Stimulated activated naive CD8-positive, alpha-beta T cell treated with anti-CD3 and anti-CD28 coated beads, Interleukin-15, amount 100 ng/mL, for 72 hours (primary cell): ENCODE measurements around the gene SLC47A2.
A peak's percentile ranks its signal among the peaks of the same experiment; 100 is the strongest.

ENCODE experiments used
- ATAC-seq: fragments of 150-1000 bp; cut with Tn5 transposase; 2 replicates; pipeline ENCODE4 v1.10.0; 2021; ENCODE audit warnings: mild to moderate bottlenecking, moderate library complexity
- DNase-seq, 2 donors: peaks; one replicate each; pipeline ENCODE4 v3.0.0; 2021 to 2022
- H3K27ac Mint-ChIP-seq, 2 donors: one replicate each; pipeline ENCODE4 v1.8.0; 2022; ENCODE audit warnings: mild to moderate bottlenecking in 2 of 2, mixed read lengths in 2 of 2, moderate library complexity in 2 of 2
- H3K27me3 Mint-ChIP-seq: one replicate; pipeline ENCODE4 v1.8.0; 2022; ENCODE audit warnings: mixed read lengths
- H3K4me1 Mint-ChIP-seq: one replicate; pipeline ENCODE4 v1.8.0; 2022; ENCODE audit warnings: mild to moderate bottlenecking, mixed read lengths
- H3K4me3 Mint-ChIP-seq, 2 donors: one replicate each; pipeline ENCODE4 v1.8.0; 2022; ENCODE audit warnings: mild to moderate bottlenecking in 2 of 2, mixed read lengths in 2 of 2, moderate library complexity in 1 of 2
- H3K9me3 Mint-ChIP-seq, 2 donors: one replicate each; pipeline ENCODE4 v1.8.0; 2022; ENCODE audit warnings: mixed read lengths in 2 of 2

The SLC47A2 gene

GRCh38 chr17:19654342-19654886 lies 62.0 kb downstream of the SLC47A2 start:
- no peak overlapping the region for H3K4me3 Mint-ChIP-seq

GRCh38 chr17:19652595-19652994 lies 63.8 kb downstream of the SLC47A2 start:
- Mint-ChIP-seq H3K27me3 (no peaks in the 10 kb centered on the region), H3K9me3 (no peaks in the 10 kb centered on the region), H3K4me3 (no peak overlapping the region), H3K4me1 (peaks cover 34% of the 10 kb centered on the region), H3K27ac (no peak overlapping the region)
- DNase-seq: no peak
- ATAC-seq: no peak

More at GRCh38 chr17:19654342-19654886, 62.0 kb downstream of the SLC47A2 start:
- H3K4me1 Mint-ChIP-seq: peaks cover 24% of the 10 kb centered on the region
- no peaks in the 10 kb centered on the region for H3K27me3 Mint-ChIP-seq
- DNase-seq (no peak), ATAC-seq (peak; percentile 39)
- no peak overlapping the region for H3K27ac Mint-ChIP-seq
- H3K9me3 Mint-ChIP-seq: no peaks in the 10 kb centered on the region

- Mint-ChIP-seq H3K27ac (no peak overlapping the region), H3K4me3 (no peak overlapping the region), H3K9me3 (no peaks in the 10 kb centered on the region), H3K27me3 (no peaks in the 10 kb centered on the region), H3K4me1 (peaks cover 44% of the 10 kb centered on the region)
- ATAC-seq: no peak
- no peak for DNase-seq
Observed at GRCh38 chr17:19651451-19652238, 64.7 kb downstream of the SLC47A2 start.

- ATAC-seq (no peak), DNase-seq (no peak)
- no peak overlapping the region for H3K4me3 Mint-ChIP-seq
- no peaks in the 10 kb centered on the region for H3K9me3 Mint-ChIP-seq
- no peaks in the 10 kb centered on the region for H3K27me3 Mint-ChIP-seq
- H3K27ac Mint-ChIP-seq: no peak overlapping the region
- H3K4me1 Mint-ChIP-seq: peaks cover 52% of the 10 kb centered on the region
Observed at GRCh38 chr17:19650826-19651225, 65.6 kb downstream of the SLC47A2 start.

- H3K9me3 Mint-ChIP-seq: no peaks in the 10 kb centered on the region
- H3K4me1 Mint-ChIP-seq: peaks cover 54% of the 10 kb centered on the region
- H3K27me3 Mint-ChIP-seq: no peaks in the 10 kb centered on the region
- H3K27ac Mint-ChIP-seq: peak overlapping the region in 1 of 2 donors; percentile 53
- ATAC-seq: no peak
- H3K4me3 Mint-ChIP-seq: peak overlapping the region; percentile 98 to 99
- DNase-seq: no peak
Observed at GRCh38 chr17:19649274-19649541, 67.2 kb downstream of the SLC47A2 start.

GRCh38 chr17:19648475-19649273 lies 67.7 kb downstream of the SLC47A2 start, which contains the start of gene ALDH3A2:
Gene ALDH3A2 (plus strand): TSS chr17:19648751. CDS start chr17:19648972, 221 bp downstream.
- no peaks in the 10 kb centered on the region for H3K27me3 Mint-ChIP-seq
- H3K4me3 Mint-ChIP-seq: peak within 1 kb of the TSS; percentile 98 to 99
- H3K27ac Mint-ChIP-seq: peak within 1 kb of the TSS; percentile 98
- H3K9me3 Mint-ChIP-seq: no peaks in the 10 kb centered on the region
- DNase-seq (peak; percentile 96), ATAC-seq (peak; percentile 96)
- H3K4me1 Mint-ChIP-seq: peaks cover 54% of the 10 kb centered on the region

GRCh38 chr17:19647697-19648474 lies 68.5 kb downstream of the SLC47A2 start:
- ATAC-seq: peak; percentile 73
- H3K27ac Mint-ChIP-seq: peak overlapping the region; percentile 98
- DNase-seq: peak in 1 of 2 donors; percentile 45
- H3K9me3 Mint-ChIP-seq: no peaks in the 10 kb centered on the region
- peaks cover 54% of the 10 kb centered on the region for H3K4me1 Mint-ChIP-seq
- H3K4me3 Mint-ChIP-seq: peak overlapping the region; percentile 98 to 99
- no peaks in the 10 kb centered on the region for H3K27me3 Mint-ChIP-seq

- DNase-seq: no peak
- ATAC-seq: no peak
- H3K4me1 Mint-ChIP-seq: peaks cover 57% of the 10 kb centered on the region
Observed at GRCh38 chr17:19646788-19647696, 69.3 kb downstream of the SLC47A2 start.

GRCh38 chr17:19645734-19646201 lies 70.6 kb downstream of the SLC47A2 start:
- H3K9me3 Mint-ChIP-seq: no peaks in the 10 kb centered on the region
- H3K4me1 Mint-ChIP-seq: peaks cover 51% of the 10 kb centered on the region
- H3K4me3 Mint-ChIP-seq: peak overlapping the region in 1 of 2 donors; percentile 31
- ATAC-seq: no peak
- no peaks in the 10 kb centered on the region for H3K27me3 Mint-ChIP-seq
- no peak overlapping the region for H3K27ac Mint-ChIP-seq
- DNase-seq: peak; percentile 51 to 67

More at GRCh38 chr17:19646788-19647696, 69.3 kb downstream of the SLC47A2 start:
- no peaks in the 10 kb centered on the region for H3K27me3 Mint-ChIP-seq
- H3K27ac Mint-ChIP-seq: peak overlapping the region; percentile 98
- no peaks in the 10 kb centered on the region for H3K9me3 Mint-ChIP-seq
- peak overlapping the region; percentile 98 to 99 for H3K4me3 Mint-ChIP-seq

GRCh38 chr17:19644493-19645210 lies 71.7 kb downstream of the SLC47A2 start:
- ATAC-seq: no peak
- Mint-ChIP-seq H3K4me3 (no peak overlapping the region), H3K27me3 (no peaks in the 10 kb centered on the region)

GRCh38 chr17:19642373-19642893 lies 74.0 kb downstream of the SLC47A2 start:
- no peaks in the 10 kb centered on the region for H3K9me3 Mint-ChIP-seq
- H3K4me1 Mint-ChIP-seq: peaks cover 26% of the 10 kb centered on the region
- DNase-seq (no peak), ATAC-seq (no peak)
- no peak overlapping the region for H3K4me3 Mint-ChIP-seq
- no peaks in the 10 kb centered on the region for H3K27me3 Mint-ChIP-seq
- peak overlapping the region in 1 of 2 donors; percentile 40 for H3K27ac Mint-ChIP-seq

More at GRCh38 chr17:19644493-19645210, 71.7 kb downstream of the SLC47A2 start:
- Mint-ChIP-seq H3K27ac (no peak overlapping the region), H3K4me1 (peaks cover 40% of the 10 kb centered on the region), H3K9me3 (no peaks in the 10 kb centered on the region)
- no peak for DNase-seq

GRCh38 chr17:19641687-19642372 lies 74.6 kb downstream of the SLC47A2 start:
- ATAC-seq (no peak), DNase-seq (no peak)
- Mint-ChIP-seq H3K27me3 (no peaks in the 10 kb centered on the region), H3K4me3 (no peak overlapping the region), H3K4me1 (peaks cover 20% of the 10 kb centered on the region), H3K9me3 (no peaks in the 10 kb centered on the region), H3K27ac (no peak overlapping the region)

GRCh38 chr17:19631905-19632304 lies 84.5 kb downstream of the SLC47A2 start:
- no peak overlapping the region for H3K27ac Mint-ChIP-seq

More at GRCh38 chr17:19631905-19632304, 84.5 kb downstream of the SLC47A2 start:
- Mint-ChIP-seq H3K9me3 (no peaks in the 10 kb centered on the region), H3K27me3 (peaks cover 18% of the 10 kb centered on the region), H3K4me3 (no peak overlapping the region), H3K4me1 (no peaks in the 10 kb centered on the region)
- no peak for DNase-seq
- ATAC-seq: no peak
